Stimulated activated CD4-positive, alpha-beta T cell treated with anti-CD3 and anti-CD28 coated beads, Interleukin-1b, Interleukin-23, amount 100 ng/mL, for 4 hours (primary cell): ENCODE results near the gene DGCR2.
A peak's percentile ranks its signal among the peaks of the same experiment; 100 is the strongest.
"Not testable (repeated sequence)": the region's sequence is repeated elsewhere in the genome, so short reads cannot be mapped to it uniquely, and the experiment has no call there.

ENCODE experiments used
- DNase-seq, 2 donors: peaks; one replicate each; pipeline ENCODE4 v3.0.0-alpha.2; 2020; ENCODE audit warnings: low read depth in 2 of 2

The DGCR2 gene

GRCh38 chr22:19109198-19110063 is 12.8 kb downstream of the DGCR2 start:
- peak; percentile 11 to 29 for DNase-seq

- DNase-seq, result no peak
Observed at GRCh38 chr22:19108807-19109197, 13.4 kb downstream of the DGCR2 start.

- DNase-seq, result no peak
Observed at GRCh38 chr22:19107730-19108074, 14.5 kb downstream of the DGCR2 start.

GRCh38 chr22:19106886-19107729 is 15.1 kb downstream of the DGCR2 start:
- no peak for DNase-seq

- DNase-seq, result peak; percentile 18 to 32
Observed at GRCh38 chr22:19105867-19106802, 16.1 kb downstream of the DGCR2 start.

GRCh38 chr22:19105456-19105855 is 16.8 kb downstream of the DGCR2 start:
- DNase-seq, result no peak

GRCh38 chr22:19103880-19104821 is 18.1 kb downstream of the DGCR2 start:
- DNase-seq, result no peak

- no peak for DNase-seq
Observed at GRCh38 chr22:19098157-19098556, 24.1 kb downstream of the DGCR2 start.

GRCh38 chr22:19097518-19097917 is 24.7 kb downstream of the DGCR2 start:
- no peak for DNase-seq

GRCh38 chr22:19096555-19096954 is 25.7 kb downstream of the DGCR2 start:
- no peak for DNase-seq

- DNase-seq, result no peak
Observed at GRCh38 chr22:19094393-19094997, 27.7 kb downstream of the DGCR2 start.

GRCh38 chr22:19092725-19093124 is 29.5 kb downstream of the DGCR2 start:
- no peak for DNase-seq

GRCh38 chr22:19090586-19091127 is 31.6 kb downstream of the DGCR2 start:
- DNase-seq, result no peak

- no peak for DNase-seq
Observed at GRCh38 chr22:19090183-19090582, 32.0 kb downstream of the DGCR2 start.

- DNase-seq, result no peak
Observed at GRCh38 chr22:19088866-19089595, 33.2 kb downstream of the DGCR2 start.

GRCh38 chr22:19086896-19087295 is 35.3 kb downstream of the DGCR2 start:
- DNase-seq, result no peak

- no peak for DNase-seq
Observed at GRCh38 chr22:19086417-19086816, 35.8 kb downstream of the DGCR2 start.

- DNase-seq, result no peak
Observed at GRCh38 chr22:19085233-19085718, 36.9 kb downstream of the DGCR2 start.

- not testable (repeated sequence) for DNase-seq
Observed at GRCh38 chr22:19084586-19084985, 37.6 kb downstream of the DGCR2 start.
